ENCODE data around the gene DIS3.
"Not testable (repeated sequence)": the region's sequence is repeated elsewhere in the genome, so short reads cannot be mapped to it uniquely, and the experiment has no call there.

DIS3 gene, protein sequence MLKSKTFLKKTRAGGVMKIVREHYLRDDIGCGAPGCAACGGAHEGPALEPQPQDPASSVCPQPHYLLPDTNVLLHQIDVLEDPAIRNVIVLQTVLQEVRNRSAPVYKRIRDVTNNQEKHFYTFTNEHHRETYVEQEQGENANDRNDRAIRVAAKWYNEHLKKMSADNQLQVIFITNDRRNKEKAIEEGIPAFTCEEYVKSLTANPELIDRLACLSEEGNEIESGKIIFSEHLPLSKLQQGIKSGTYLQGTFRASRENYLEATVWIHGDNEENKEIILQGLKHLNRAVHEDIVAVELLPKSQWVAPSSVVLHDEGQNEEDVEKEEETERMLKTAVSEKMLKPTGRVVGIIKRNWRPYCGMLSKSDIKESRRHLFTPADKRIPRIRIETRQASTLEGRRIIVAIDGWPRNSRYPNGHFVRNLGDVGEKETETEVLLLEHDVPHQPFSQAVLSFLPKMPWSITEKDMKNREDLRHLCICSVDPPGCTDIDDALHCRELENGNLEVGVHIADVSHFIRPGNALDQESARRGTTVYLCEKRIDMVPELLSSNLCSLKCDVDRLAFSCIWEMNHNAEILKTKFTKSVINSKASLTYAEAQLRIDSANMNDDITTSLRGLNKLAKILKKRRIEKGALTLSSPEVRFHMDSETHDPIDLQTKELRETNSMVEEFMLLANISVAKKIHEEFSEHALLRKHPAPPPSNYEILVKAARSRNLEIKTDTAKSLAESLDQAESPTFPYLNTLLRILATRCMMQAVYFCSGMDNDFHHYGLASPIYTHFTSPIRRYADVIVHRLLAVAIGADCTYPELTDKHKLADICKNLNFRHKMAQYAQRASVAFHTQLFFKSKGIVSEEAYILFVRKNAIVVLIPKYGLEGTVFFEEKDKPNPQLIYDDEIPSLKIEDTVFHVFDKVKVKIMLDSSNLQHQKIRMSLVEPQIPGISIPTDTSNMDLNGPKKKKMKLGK

DNA sequence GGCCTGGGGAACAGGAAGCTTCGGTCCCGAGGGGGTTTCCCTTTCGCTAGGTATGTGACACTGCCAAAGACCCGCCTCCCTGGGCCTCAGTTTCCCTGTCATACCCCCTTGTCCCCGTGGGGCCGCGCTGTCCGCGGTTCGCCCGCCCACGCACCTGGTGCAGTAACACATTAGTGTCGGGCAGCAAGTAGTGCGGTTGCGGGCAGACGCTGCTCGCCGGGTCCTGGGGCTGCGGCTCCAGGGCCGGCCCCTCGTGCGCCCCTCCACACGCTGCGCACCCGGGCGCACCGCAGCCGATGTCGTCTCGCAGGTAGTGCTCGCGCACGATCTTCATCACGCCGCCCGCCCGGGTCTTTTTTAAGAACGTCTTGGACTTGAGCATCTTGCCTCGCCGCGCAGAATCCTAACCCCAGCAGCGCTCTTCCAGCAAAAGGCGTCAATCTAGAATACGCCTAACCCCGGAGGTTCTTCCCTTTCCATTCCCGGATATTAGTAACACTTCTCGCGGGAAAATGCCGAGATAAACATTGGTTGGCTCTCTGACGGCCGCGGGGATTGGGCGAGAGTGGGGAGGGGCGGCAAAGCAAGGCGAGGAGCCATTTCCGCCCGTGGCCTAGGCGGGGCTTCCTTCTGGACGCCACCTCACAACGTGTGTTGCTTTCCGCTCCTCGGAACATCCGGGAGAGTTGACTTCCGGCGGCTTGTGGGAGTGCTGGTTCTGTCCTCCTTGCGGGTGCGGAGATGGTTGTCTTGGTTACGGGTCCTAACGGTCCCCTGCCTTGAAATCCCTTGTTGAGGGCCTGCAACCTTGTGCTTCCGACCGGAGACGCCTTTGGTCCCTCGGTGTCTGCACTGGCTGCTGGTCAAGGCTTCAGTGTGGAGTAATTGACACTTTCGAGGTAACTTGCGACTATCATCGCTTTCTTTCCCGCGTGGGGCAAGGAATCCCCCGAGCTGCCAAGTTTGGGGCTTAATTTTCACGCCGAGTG, at the start of gene DIS3, which contains the start of gene PIBF1:
TSS of gene DIS3 (minus strand) at position 450 of the 989 bp plus-strand sequence. CDS start at position 382, 68 bp downstream.
TSS of gene PIBF1 (plus strand) at position 683 of the 989 bp plus-strand sequence. CDS start 1,337 bp downstream, outside the sequence.
- H3K36me3 ChIP-seq (ENCODE audit: control insufficient read depth, insufficient read depth, low read length), result no peaks in the 10 kb centered on the region
- no peaks in the 10 kb centered on the region for H3K9me3 ChIP-seq (ENCODE audit: control insufficient read depth, insufficient read depth, low read length)
- H3K4me1 ChIP-seq (ENCODE audit: control insufficient read depth, insufficient read depth, low read length), result peaks cover 5% of the 10 kb centered on the region
- H3K4me3 ChIP-seq (ENCODE audit: low read depth, low read length), result peak within 1 kb of the TSS; percentile 92
- peak within 1 kb of the TSS; percentile 84 for H3K9ac ChIP-seq (ENCODE audit: low read depth, low read length)
- H3K27me3 ChIP-seq (ENCODE audit: control insufficient read depth, insufficient read depth, low read length), result no peaks in the 10 kb centered on the region

DNA sequence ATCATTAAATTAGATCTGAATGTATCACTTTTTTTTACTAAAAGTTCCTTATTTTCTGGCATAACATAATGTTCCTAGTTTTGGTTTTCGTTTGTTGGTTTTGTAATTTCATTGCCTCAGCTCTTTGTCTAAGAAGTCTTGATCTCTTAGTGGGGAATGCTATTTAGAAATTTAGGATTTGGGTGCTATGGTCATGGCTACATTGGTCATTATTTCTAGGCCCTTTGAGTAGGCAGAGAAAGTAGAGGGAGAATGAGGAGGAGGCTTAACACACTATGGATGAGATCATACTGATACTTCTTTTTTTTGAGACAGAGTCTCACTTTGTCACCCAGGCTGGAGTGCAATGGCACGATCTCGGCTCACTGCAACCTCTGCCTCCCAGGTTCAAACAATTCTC, 42.0 kb upstream of the DIS3 start:
- H3K4me3 ChIP-seq (ENCODE audit: low read depth, low read length), result no peak overlapping the region
- no peaks in the 10 kb centered on the region for H3K9me3 ChIP-seq (ENCODE audit: control insufficient read depth, insufficient read depth, low read length)
- H3K27me3 ChIP-seq (ENCODE audit: control insufficient read depth, insufficient read depth, low read length), result no peaks in the 10 kb centered on the region
- H3K9ac ChIP-seq (ENCODE audit: low read depth, low read length), result no peak overlapping the region
- H3K4me1 ChIP-seq (ENCODE audit: control insufficient read depth, insufficient read depth, low read length), result peaks cover 10% of the 10 kb centered on the region
- no peaks in the 10 kb centered on the region for H3K36me3 ChIP-seq (ENCODE audit: control insufficient read depth, insufficient read depth, low read length)

DNA sequence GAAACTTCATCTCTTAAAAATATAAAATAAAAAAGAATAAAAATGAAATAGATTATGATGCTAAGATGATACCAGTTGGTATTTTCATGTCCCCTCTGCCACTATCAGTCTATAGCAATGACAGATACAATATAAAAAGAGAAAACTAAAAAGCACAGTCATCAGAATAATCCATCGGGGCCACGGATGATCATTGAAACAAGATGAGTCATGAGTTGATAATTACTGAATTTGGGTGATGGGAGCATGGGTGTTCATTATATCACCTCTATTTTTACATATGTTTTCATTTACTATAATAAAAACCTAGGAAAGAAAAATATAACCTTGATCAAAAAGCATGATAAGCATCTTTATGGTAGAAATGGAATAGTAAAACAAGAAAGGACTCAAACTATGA, 41.4 kb upstream of the DIS3 start:
- Histone ChIP-seq H3K9me3 (ENCODE audit: control insufficient read depth, insufficient read depth, low read length) (no peaks in the 10 kb centered on the region), H3K4me3 (ENCODE audit: low read depth, low read length) (no peak overlapping the region), H3K4me1 (ENCODE audit: control insufficient read depth, insufficient read depth, low read length) (peaks cover 10% of the 10 kb centered on the region), H3K36me3 (ENCODE audit: control insufficient read depth, insufficient read depth, low read length) (no peaks in the 10 kb centered on the region), H3K9ac (ENCODE audit: low read depth, low read length) (no peak overlapping the region), H3K27me3 (ENCODE audit: control insufficient read depth, insufficient read depth, low read length) (no peaks in the 10 kb centered on the region)

DNA sequence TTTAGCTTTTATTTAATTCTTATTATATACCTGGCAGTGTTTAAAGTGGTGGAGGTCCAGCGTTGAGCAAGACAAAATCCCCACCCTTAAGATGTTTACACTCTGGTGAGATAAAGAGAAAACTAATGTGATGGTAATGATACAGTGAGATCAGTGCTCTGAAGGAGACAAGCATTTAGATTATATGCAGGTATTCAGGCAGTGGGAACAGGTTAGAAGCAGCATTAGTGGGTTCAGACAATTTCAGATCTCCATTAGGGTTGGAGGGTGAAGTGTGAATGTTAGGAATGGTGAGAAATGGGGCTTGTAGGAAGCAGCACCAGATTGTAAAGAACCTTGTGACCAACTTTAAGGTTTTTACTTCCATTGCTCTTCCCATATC, 39.2 kb upstream of the DIS3 start:
- Histone ChIP-seq H3K27me3 (ENCODE audit: control insufficient read depth, insufficient read depth, low read length) (no peaks in the 10 kb centered on the region), H3K9ac (ENCODE audit: low read depth, low read length) (no peak overlapping the region), H3K36me3 (ENCODE audit: control insufficient read depth, insufficient read depth, low read length) (no peaks in the 10 kb centered on the region), H3K9me3 (ENCODE audit: control insufficient read depth, insufficient read depth, low read length) (no peaks in the 10 kb centered on the region), H3K4me1 (ENCODE audit: control insufficient read depth, insufficient read depth, low read length) (peaks cover 10% of the 10 kb centered on the region), H3K4me3 (ENCODE audit: low read depth, low read length) (no peak overlapping the region)

DNA sequence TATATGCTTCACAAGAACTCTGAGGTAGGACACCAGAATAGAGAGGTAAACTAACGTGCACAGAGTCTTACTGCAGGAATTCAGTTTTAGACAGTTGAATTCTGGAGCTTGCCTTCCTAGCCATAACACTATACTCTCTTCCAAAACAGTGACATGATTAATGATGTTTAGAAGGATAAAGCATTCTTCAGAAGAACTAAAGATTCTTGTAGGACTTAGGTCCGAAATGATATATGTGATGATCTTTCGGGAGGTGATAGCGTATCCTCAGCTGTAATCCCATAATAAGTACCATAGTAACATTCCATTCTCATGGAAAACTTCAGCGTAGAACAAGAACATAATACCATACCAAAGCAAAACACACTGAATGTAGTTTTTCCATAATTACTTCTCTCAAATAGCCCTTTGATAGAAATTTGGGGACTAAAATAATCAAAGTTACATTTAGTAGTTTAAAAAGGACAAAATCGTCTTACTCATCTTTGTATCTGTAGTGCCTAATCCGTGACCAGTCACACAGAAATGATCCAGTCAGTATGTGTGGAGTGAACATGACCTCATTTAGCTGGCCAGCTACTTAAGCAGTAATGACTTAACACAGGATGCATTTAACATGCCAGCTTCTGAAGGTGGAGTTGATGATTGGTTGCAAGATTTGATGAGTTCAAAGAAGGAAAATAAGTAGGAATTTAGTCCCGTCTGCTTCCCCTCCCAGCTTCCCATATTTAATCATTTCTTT, 38.6 kb upstream of the DIS3 start:
- Histone ChIP-seq H3K4me3 (ENCODE audit: low read depth, low read length) (no peak overlapping the region), H3K27me3 (ENCODE audit: control insufficient read depth, insufficient read depth, low read length) (no peaks in the 10 kb centered on the region), H3K36me3 (ENCODE audit: control insufficient read depth, insufficient read depth, low read length) (no peaks in the 10 kb centered on the region), H3K9ac (ENCODE audit: low read depth, low read length) (no peak overlapping the region), H3K4me1 (ENCODE audit: control insufficient read depth, insufficient read depth, low read length) (peaks cover 10% of the 10 kb centered on the region), H3K9me3 (ENCODE audit: control insufficient read depth, insufficient read depth, low read length) (no peaks in the 10 kb centered on the region)

DNA sequence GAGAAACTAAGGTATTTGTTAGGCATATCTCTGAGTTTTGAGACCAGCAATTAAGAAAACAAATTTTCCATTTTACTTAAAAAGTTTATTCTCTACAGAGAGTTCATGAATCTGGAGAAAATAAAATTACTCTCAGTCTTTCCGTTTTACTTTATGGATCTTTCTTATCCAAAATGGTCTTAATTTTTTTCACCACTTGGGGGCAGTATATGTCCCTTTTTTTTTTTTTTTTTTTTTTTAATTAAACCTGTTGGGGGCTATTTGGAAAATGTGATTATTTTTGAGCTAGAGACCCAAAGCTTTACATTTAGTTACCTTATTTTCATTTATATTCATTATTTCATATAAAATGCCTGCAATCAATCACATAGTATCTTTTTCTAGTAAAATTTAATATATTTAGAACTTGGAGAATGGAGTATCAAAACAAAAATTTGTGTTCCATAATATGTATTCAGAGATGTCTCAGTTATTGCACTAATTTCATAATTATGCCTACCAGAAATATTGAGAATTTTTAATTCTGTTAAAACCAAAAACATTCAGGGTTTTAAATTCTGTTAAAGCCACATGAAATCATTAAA, 27.3 kb upstream of the DIS3 start:
- Histone ChIP-seq H3K4me3 (ENCODE audit: low read depth, low read length) (no peak overlapping the region), H3K27me3 (ENCODE audit: control insufficient read depth, insufficient read depth, low read length) (no peaks in the 10 kb centered on the region), H3K9ac (ENCODE audit: low read depth, low read length) (no peak overlapping the region), H3K9me3 (ENCODE audit: control insufficient read depth, insufficient read depth, low read length) (no peaks in the 10 kb centered on the region), H3K36me3 (ENCODE audit: control insufficient read depth, insufficient read depth, low read length) (no peaks in the 10 kb centered on the region), H3K4me1 (ENCODE audit: control insufficient read depth, insufficient read depth, low read length) (no peaks in the 10 kb centered on the region)

DNA sequence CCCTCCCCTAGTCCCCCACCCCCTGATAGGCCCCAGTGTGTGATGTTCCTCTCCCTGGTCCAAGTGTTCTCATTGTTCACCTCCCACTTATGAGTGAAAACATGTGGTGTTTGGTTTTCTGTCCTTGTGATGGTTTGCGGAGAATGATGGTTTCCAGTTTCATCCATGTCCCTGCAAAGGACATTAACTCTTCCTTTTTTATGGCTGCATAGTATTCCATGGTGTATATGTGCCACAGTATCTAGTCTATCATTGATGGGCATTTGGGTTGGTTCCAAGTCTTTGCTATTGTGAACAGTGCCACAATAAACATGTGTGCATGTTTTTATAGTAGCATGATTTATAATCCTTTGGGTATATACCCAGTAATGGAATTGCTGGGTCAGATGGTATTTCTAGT, 24.8 kb upstream of the DIS3 start:
- H3K36me3 ChIP-seq (ENCODE audit: control insufficient read depth, insufficient read depth, low read length); H3K4me3 ChIP-seq (ENCODE audit: low read depth, low read length); H3K9ac ChIP-seq (ENCODE audit: low read depth, low read length); H3K9me3 ChIP-seq (ENCODE audit: control insufficient read depth, insufficient read depth, low read length); H3K27me3 ChIP-seq (ENCODE audit: control insufficient read depth, insufficient read depth, low read length); H3K4me1 ChIP-seq (ENCODE audit: control insufficient read depth, insufficient read depth, low read length): not testable (repeated sequence)

DNA sequence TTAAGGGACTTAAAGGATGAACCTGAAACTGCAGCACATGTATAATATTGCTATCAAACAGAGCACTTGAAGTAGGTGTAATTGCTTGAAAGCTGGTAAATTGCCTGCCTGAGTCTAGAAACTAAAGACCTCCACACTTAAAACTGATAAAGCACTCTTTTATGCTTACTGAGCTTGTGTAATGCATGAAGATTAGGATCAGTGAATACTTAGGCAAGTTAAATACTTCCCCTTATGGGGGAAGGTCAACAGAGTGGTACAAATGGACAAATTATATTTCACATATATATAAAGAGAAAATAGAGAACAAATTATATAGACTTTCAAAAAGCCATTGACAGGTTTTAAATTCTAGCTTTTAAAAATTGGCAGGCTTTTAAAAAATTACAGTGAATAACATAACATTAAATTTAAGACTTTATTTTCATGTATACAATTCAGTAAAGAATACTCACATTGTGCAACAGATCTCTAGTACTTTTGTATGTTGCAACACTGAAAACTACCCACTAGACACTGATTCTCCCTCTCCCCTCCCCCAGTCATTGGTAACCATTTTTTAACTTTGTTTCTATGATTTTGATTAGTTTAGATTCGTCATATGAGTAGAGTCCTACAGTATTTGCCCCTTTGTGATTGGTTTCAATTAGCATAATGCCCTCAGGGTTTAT, 24.1 kb upstream of the DIS3 start:
- H3K27me3 ChIP-seq (ENCODE audit: control insufficient read depth, insufficient read depth, low read length), result no peaks in the 10 kb centered on the region
- no peak overlapping the region for H3K9ac ChIP-seq (ENCODE audit: low read depth, low read length)
- no peak overlapping the region for H3K4me3 ChIP-seq (ENCODE audit: low read depth, low read length)
- H3K9me3 ChIP-seq (ENCODE audit: control insufficient read depth, insufficient read depth, low read length), result no peaks in the 10 kb centered on the region
- H3K36me3 ChIP-seq (ENCODE audit: control insufficient read depth, insufficient read depth, low read length), result no peaks in the 10 kb centered on the region
- no peaks in the 10 kb centered on the region for H3K4me1 ChIP-seq (ENCODE audit: control insufficient read depth, insufficient read depth, low read length)

DNA sequence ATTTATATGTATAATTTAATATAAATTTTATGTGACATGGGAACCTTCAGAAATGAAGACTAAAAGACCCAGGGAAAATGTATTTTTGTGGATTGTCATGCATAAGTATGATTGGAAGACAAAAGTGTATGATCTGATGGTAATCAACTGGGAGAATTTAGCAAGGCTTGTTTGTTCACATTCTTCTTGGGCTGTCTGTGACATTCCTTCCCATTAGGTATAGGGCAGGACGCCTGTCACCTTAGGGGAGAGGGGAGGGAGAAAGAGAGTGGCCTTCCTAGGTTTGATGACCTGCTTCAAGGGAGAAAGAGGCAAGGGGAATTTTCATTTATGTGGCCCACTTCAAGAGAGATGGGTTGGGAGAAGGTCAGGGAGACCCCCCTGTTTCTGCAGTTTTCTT, 22.6 kb upstream of the DIS3 start:
- no peaks in the 10 kb centered on the region for H3K4me1 ChIP-seq (ENCODE audit: control insufficient read depth, insufficient read depth, low read length)
- no peak overlapping the region for H3K4me3 ChIP-seq (ENCODE audit: low read depth, low read length)
- H3K9ac ChIP-seq (ENCODE audit: low read depth, low read length), result no peak overlapping the region
- no peaks in the 10 kb centered on the region for H3K9me3 ChIP-seq (ENCODE audit: control insufficient read depth, insufficient read depth, low read length)
- H3K36me3 ChIP-seq (ENCODE audit: control insufficient read depth, insufficient read depth, low read length), result no peaks in the 10 kb centered on the region
- H3K27me3 ChIP-seq (ENCODE audit: control insufficient read depth, insufficient read depth, low read length), result no peaks in the 10 kb centered on the region

DNA sequence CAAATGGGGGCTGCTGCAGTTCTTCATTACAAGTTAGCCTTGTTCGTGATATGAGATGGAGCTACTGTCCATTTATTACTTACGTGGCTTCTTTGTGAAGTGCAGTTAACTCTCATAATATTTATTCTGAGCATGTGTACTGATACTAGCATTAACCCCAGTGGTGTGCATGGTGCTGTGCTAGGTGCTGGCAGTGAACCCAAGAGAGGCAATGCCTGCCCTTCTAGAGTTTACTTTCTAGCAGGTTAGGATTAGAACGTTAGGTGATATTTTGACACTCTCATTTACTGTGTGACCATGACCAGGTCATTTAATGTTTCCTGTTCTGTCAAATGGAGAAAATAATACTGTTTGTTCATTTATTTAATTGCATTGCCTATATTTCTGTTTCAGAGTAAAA, 17.1 kb upstream of the DIS3 start:
- Histone ChIP-seq H3K27me3 (ENCODE audit: control insufficient read depth, insufficient read depth, low read length) (no peaks in the 10 kb centered on the region), H3K9me3 (ENCODE audit: control insufficient read depth, insufficient read depth, low read length) (no peaks in the 10 kb centered on the region), H3K9ac (ENCODE audit: low read depth, low read length) (no peak overlapping the region), H3K4me1 (ENCODE audit: control insufficient read depth, insufficient read depth, low read length) (no peaks in the 10 kb centered on the region), H3K4me3 (ENCODE audit: low read depth, low read length) (no peak overlapping the region), H3K36me3 (ENCODE audit: control insufficient read depth, insufficient read depth, low read length) (no peaks in the 10 kb centered on the region)
